ENCODE data around the gene SARDH.

Gene SARDH

GRCh38 chr9:133687856-133688761 is 50.0 kb downstream of the SARDH start:
- no peak for DNase-seq
- no peak overlapping the region for H3K4me3 ChIP-seq (ENCODE audit: low read depth, low read length)
- no peak for TF ChIP-seq CTCF (IDR thresholded peaks at IDR 0.05; ENCODE audit: low read depth, low read length, missing control alignments)
- in situ Hi-C loops (cut with HindIII; ENCODE audit: low pct_ligation_motif_present, low sequenced_read_pairs) = no loop called here
- no peaks in the 10 kb centered on the region for H3K36me3 ChIP-seq (replicated peaks)
- no peaks in the 10 kb centered on the region for H3K27me3 ChIP-seq (replicated peaks)
- H3K27ac ChIP-seq = no peak overlapping the region

GRCh38 chr9:133686642-133687575 is 51.2 kb downstream of the SARDH start:
- Histone ChIP-seq H3K27ac (no peak overlapping the region), H3K36me3 (replicated peaks) (no peaks in the 10 kb centered on the region), H3K27me3 (replicated peaks) (no peaks in the 10 kb centered on the region), H3K4me3 (ENCODE audit: low read depth, low read length) (no peak overlapping the region)
- no peak for DNase-seq
- no peak for TF ChIP-seq CTCF (IDR thresholded peaks at IDR 0.05; ENCODE audit: low read depth, low read length, missing control alignments)
- in situ Hi-C loops (cut with HindIII; ENCODE audit: low pct_ligation_motif_present, low sequenced_read_pairs) = no loop called here

GRCh38 chr9:133685653-133686609 is 52.2 kb downstream of the SARDH start:
- no peak for DNase-seq
- in situ Hi-C loops (cut with HindIII; ENCODE audit: low pct_ligation_motif_present, low sequenced_read_pairs) = no loop called here
- no peaks in the 10 kb centered on the region for H3K36me3 ChIP-seq (replicated peaks)
- H3K4me3 ChIP-seq (ENCODE audit: low read depth, low read length) = no peak overlapping the region
- no peak overlapping the region for H3K27ac ChIP-seq
- no peaks in the 10 kb centered on the region for H3K27me3 ChIP-seq (replicated peaks)
- no peak for TF ChIP-seq CTCF (IDR thresholded peaks at IDR 0.05; ENCODE audit: low read depth, low read length, missing control alignments)

GRCh38 chr9:133684936-133685361 is 53.2 kb downstream of the SARDH start:
- in situ Hi-C loops (cut with HindIII; ENCODE audit: low pct_ligation_motif_present, low sequenced_read_pairs) = no loop called here
- Histone ChIP-seq H3K36me3 (replicated peaks) (no peaks in the 10 kb centered on the region), H3K4me3 (ENCODE audit: low read depth, low read length) (no peak overlapping the region), H3K27ac (no peak overlapping the region), H3K27me3 (replicated peaks) (no peaks in the 10 kb centered on the region)
- TF ChIP-seq CTCF (IDR thresholded peaks at IDR 0.05; ENCODE audit: low read depth, low read length, missing control alignments) = no peak
- DNase-seq = no peak
